HepG2 (cell line): ENCODE data around the gene PRPS1L1.

Experiments used
- CEBPB ChIP-seq: IDR thresholded peaks from 2 replicates; pipeline ENCODE4 v1.6.1; 2011; ENCODE audit warnings: low read depth, low read length, improper control_type of control experiment, borderline replicate concordance
- MXD4 ChIP-seq: IDR thresholded peaks from 2 replicates; pipeline ENCODE4 v1.6.1; 2016; ENCODE audit warnings: mild to moderate bottlenecking, missing biosample characterization, missing genetic modification reagents
- PAWR ChIP-seq: sonication (generic); formaldehyde crosslinking; IDR thresholded peaks from 2 replicates; pipeline ENCODE4 v1.4.0; 2020; ENCODE audit warnings: missing genetic modification reagents, mild to moderate bottlenecking, borderline replicate concordance
- ZNF121 ChIP-seq: sonication (generic); formaldehyde crosslinking; IDR thresholded peaks from 2 replicates; pipeline ENCODE4 v1.5.0; 2020; ENCODE audit warnings: mild to moderate bottlenecking, missing genetic modification reagents

- no peak for TF ChIP-seq CEBPB
- TF ChIP-seq PAWR (CRISPR knock-in tag) = no peak
- TF ChIP-seq ZNF121 (CRISPR knock-in tag) = no peak
- no peak for TF ChIP-seq MXD4 (CRISPR knock-in tag)
Observed at GRCh38 chr7:18041191-18041590, 13.5 kb upstream of the PRPS1L1 start.
